MM.1S (cell line): Measurements from ENCODE around the gene TTC17.

Experiments
- DNase-seq: peaks from one replicate; pipeline ENCODE4 v3.0.0-alpha.2; 2015
- H2AFZ ChIP-seq: fragments of 300-600 bp; sonication (generic); 2 replicates; pipeline ENCODE4 v1.6.0; 2016; ENCODE audit warnings: antibody characterized with exemption, low read length
- H3F3A ChIP-seq: fragments of 300-600 bp; sonication (generic); 2 replicates; pipeline ENCODE4 v1.6.1; 2016; ENCODE audit warnings: mild to moderate bottlenecking, antibody characterized with exemption, low read length, moderate library complexity, mixed read lengths; ENCODE audit not compliant: insufficient read depth
- H3K27ac ChIP-seq: fragments of 300-600 bp; sonication (generic); 2 replicates; pipeline ENCODE4 v1.5.1; 2016; ENCODE audit warnings: mild to moderate bottlenecking, low read length
- H3K27me3 ChIP-seq: fragments of 300-600 bp; sonication (generic); replicated peaks from 2 replicates; pipeline ENCODE4 v1.6.0; 2016; ENCODE audit warnings: low read length; ENCODE audit not compliant: insufficient read depth
- H3K36me3 ChIP-seq: fragments of 300-600 bp; sonication (generic); replicated peaks from 2 replicates; pipeline ENCODE4 v1.6.1; 2016; ENCODE audit warnings: mild to moderate bottlenecking, low read length, mixed read lengths; ENCODE audit not compliant: insufficient read depth
- H3K4me1 ChIP-seq: fragments of 300-600 bp; sonication (generic); 2 replicates; pipeline ENCODE4 v1.6.1; 2016; ENCODE audit warnings: low read length, mixed read lengths
- H3K4me2 ChIP-seq: fragments of 300-600 bp; sonication (generic); 2 replicates; pipeline ENCODE4 v1.6.0; 2016; ENCODE audit warnings: low read depth, low read length
- H3K4me3 ChIP-seq: fragments of 300-600 bp; sonication (generic); 2 replicates; pipeline ENCODE4 v1.5.1; 2016; ENCODE audit warnings: low read length, mixed read lengths
- H3K79me2 ChIP-seq: fragments of 300-600 bp; sonication (generic); 2 replicates; pipeline ENCODE4 v1.6.1; 2016; ENCODE audit warnings: mixed run types, low read length, mixed read lengths
- H3K9ac ChIP-seq: fragments of 300-600 bp; sonication (generic); 2 replicates; pipeline ENCODE4 v1.6.1; 2016; ENCODE audit warnings: low read length, mixed read lengths
- H3K9me2 ChIP-seq: fragments of 300-600 bp; sonication (generic); replicated peaks from 2 replicates; pipeline ENCODE4 v1.6.1; 2016; ENCODE audit warnings: mild to moderate bottlenecking, low read length, mixed read lengths; ENCODE audit not compliant: insufficient read depth
- H3K9me3 ChIP-seq: fragments of 300-600 bp; sonication (generic); replicated peaks from 2 replicates; pipeline ENCODE4 v1.6.1; 2016; ENCODE audit warnings: mild to moderate bottlenecking, low read length, mixed read lengths; ENCODE audit not compliant: insufficient read depth
- H4K20me1 ChIP-seq: fragments of 300-600 bp; sonication (generic); 2 replicates; pipeline ENCODE4 v1.6.1; 2016; ENCODE audit warnings: mild to moderate bottlenecking, low read length, moderate library complexity, mixed read lengths; ENCODE audit not compliant: insufficient read depth
- EZH2 ChIP-seq: fragments of 300-600 bp; sonication (generic); optimal IDR thresholded peaks from 2 replicates; pipeline ENCODE3; 2017; ENCODE audit warnings: low read depth, mild to moderate bottlenecking, antibody characterized with exemption, low read length, mixed read lengths
- EZH2phosphoT487 ChIP-seq: fragments of 300-600 bp; sonication (generic); IDR thresholded peaks from 2 replicates; pipeline ENCODE4 v1.6.1; 2018; ENCODE audit warnings: antibody characterized with exemption, low read length
- TF ChIP-seq, protein P1 (sequence below): fragments of 300-600 bp; sonication (generic); IDR thresholded peaks from 2 replicates; pipeline ENCODE4 v1.5.1; 2016; ENCODE audit warnings: antibody characterized with exemption, low read length, mixed read lengths

The TTC17 gene

GRCh38 chr11:43515090-43515489 lies 156.4 kb downstream of the TTC17 start:
- Histone ChIP-seq H3K36me3 (no peaks in the 10 kb centered on the region), H2AFZ (no peak overlapping the region), H3F3A (no peaks in the 10 kb centered on the region), H3K9me2 (no peaks in the 10 kb centered on the region), H3K27ac (no peak overlapping the region), H3K4me1 (no peaks in the 10 kb centered on the region), H3K4me2 (no peak overlapping the region), H4K20me1 (no peaks in the 10 kb centered on the region), H3K9me3 (no peaks in the 10 kb centered on the region), H3K4me3 (no peak overlapping the region), H3K27me3 (no peaks in the 10 kb centered on the region), H3K79me2 (no peaks in the 10 kb centered on the region), H3K9ac (no peak overlapping the region)
- no peak for DNase-seq
- no peak for TF ChIP-seq EZH2phosphoT487
- TF ChIP-seq EZH2 = no peak
- TF ChIP-seq, protein P1, sequence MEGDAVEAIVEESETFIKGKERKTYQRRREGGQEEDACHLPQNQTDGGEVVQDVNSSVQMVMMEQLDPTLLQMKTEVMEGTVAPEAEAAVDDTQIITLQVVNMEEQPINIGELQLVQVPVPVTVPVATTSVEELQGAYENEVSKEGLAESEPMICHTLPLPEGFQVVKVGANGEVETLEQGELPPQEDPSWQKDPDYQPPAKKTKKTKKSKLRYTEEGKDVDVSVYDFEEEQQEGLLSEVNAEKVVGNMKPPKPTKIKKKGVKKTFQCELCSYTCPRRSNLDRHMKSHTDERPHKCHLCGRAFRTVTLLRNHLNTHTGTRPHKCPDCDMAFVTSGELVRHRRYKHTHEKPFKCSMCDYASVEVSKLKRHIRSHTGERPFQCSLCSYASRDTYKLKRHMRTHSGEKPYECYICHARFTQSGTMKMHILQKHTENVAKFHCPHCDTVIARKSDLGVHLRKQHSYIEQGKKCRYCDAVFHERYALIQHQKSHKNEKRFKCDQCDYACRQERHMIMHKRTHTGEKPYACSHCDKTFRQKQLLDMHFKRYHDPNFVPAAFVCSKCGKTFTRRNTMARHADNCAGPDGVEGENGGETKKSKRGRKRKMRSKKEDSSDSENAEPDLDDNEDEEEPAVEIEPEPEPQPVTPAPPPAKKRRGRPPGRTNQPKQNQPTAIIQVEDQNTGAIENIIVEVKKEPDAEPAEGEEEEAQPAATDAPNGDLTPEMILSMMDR = peak; percentile 10; the same call in 1 of the 2 replicates

DNA sequence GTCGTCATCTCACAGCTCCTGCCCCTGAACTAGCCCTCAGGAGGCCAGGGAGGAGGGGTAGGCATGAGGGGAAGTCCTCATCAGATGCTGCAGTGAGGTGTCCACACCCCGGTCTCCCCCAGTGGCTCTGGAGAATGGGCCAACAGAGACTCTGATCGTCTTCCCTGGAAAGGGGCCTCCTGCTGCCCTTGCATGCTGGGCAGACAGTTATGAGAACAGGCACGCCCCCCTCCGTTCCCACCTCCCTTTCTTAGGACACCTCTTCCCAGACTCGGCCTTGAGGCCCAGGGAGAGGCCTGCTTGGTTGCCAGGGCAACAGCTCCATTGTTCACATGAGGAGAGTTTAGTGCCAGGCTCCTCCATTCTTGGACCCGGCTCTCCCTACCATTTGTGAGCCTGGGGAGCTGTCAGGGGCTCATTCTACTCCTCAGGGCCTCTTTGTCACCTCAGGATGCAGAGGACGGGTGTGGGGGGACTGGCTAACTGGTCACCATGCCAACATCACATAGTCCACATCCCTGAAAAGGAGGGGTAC lies 157.7 kb downstream of the TTC17 start:
- no peaks in the 10 kb centered on the region for H3K36me3 ChIP-seq
- no peak overlapping the region for H3K4me2 ChIP-seq
- DNase-seq = no peak
- H3K27ac ChIP-seq = no peak overlapping the region
- no peak overlapping the region for H3K4me3 ChIP-seq
- H3K27me3 ChIP-seq = no peaks in the 10 kb centered on the region
- no peaks in the 10 kb centered on the region for H3K9me2 ChIP-seq
- H2AFZ ChIP-seq = no peak overlapping the region
- no peaks in the 10 kb centered on the region for H3K9me3 ChIP-seq
- no peaks in the 10 kb centered on the region for H3K4me1 ChIP-seq
- no peaks in the 10 kb centered on the region for H3F3A ChIP-seq
- no peaks in the 10 kb centered on the region for H3K79me2 ChIP-seq
- TF ChIP-seq, protein P1 = no peak
- TF ChIP-seq EZH2 (no peak), EZH2phosphoT487 (no peak)
- no peak overlapping the region for H3K9ac ChIP-seq
- no peaks in the 10 kb centered on the region for H4K20me1 ChIP-seq

DNA sequence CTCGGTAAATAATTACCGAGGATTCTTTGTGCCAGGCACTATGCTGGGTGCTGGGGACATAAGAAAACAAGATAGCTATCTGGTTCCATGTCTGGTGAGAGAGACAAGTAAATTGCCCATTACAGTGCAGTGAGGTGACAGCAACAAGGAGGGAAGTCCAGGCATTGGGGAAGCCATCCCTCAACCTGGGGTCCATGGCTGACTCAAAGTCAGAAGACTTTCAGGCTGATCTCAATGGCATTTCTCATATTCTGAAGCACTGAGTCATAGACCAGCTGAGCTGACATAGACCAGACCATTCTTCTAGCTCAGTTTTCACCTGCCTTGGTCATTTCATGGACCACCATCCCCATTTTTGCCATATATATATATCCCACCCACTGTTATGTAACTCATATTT lies 158.8 kb downstream of the TTC17 start:
- no peak for DNase-seq
- Histone ChIP-seq H3F3A (no peaks in the 10 kb centered on the region), H2AFZ (no peak overlapping the region), H3K36me3 (no peaks in the 10 kb centered on the region), H3K79me2 (no peaks in the 10 kb centered on the region), H3K27ac (no peak overlapping the region), H4K20me1 (no peaks in the 10 kb centered on the region), H3K9me2 (no peaks in the 10 kb centered on the region), H3K9me3 (no peaks in the 10 kb centered on the region), H3K4me1 (peaks cover 5% of the 10 kb centered on the region), H3K4me3 (no peak overlapping the region), H3K4me2 (no peak overlapping the region), H3K9ac (no peak overlapping the region), H3K27me3 (no peaks in the 10 kb centered on the region)
- TF ChIP-seq EZH2phosphoT487 = no peak
- TF ChIP-seq, protein P1 = no peak
- TF ChIP-seq EZH2 = no peak
